Endometrial microvascular endothelial cells (primary cell): Measurements from ENCODE around the gene LMO2. TPM values are rescaled to one million over a fixed set of nuclear protein-coding genes. Genes with fewer than 3 reads are reported as not detected.
"Not testable (repeated sequence)": the region's sequence is repeated elsewhere in the genome, so short reads cannot be mapped to it uniquely, and the experiment has no call there.

ENCODE experiments used
- in situ Hi-C: cut with HindIII; loops from 2 replicates; pipeline ENCODE4 v1.10.0; 2017; ENCODE audit warnings: low sequenced_read_pairs, low pct_unique_long_range_greater_than_20kb; ENCODE audit errors: inconsistent ontology term
- total RNA-seq: library from RNA; depleted of rRNA; stranded (reverse); fragments of >200 nt; gene quantifications from one replicate; pipeline ENCODE4 v1.2.3, GENCODE V29; 2015; ENCODE audit errors: inconsistent ontology term

The LMO2 gene
- total RNA-seq, 1 donor from 2014 or later: 7.7 TPM

- in situ Hi-C loops: not testable (repeated sequence)
These were observed 54.5 kb downstream of the LMO2 start for GRCh38 chr11:33837334-33837733.

- in situ Hi-C loops: no loop called here
These were observed 56.6 kb downstream of the LMO2 start for GRCh38 chr11:33835143-33835878.

GRCh38 chr11:33832676-33833075 lies 59.2 kb downstream of the LMO2 start:
- in situ Hi-C loops: no loop called here

- in situ Hi-C loops: no loop called here
These were observed 60.8 kb downstream of the LMO2 start for GRCh38 chr11:33830903-33831648.

- in situ Hi-C loops: no loop called here
These were observed 62.3 kb downstream of the LMO2 start for GRCh38 chr11:33829430-33830141.

- in situ Hi-C loops: no loop called here
These were observed 63.1 kb downstream of the LMO2 start for GRCh38 chr11:33828604-33829429.

GRCh38 chr11:33827206-33827605 lies 64.7 kb downstream of the LMO2 start:
- in situ Hi-C loops: no loop called here

- in situ Hi-C loops: no loop called here
These were observed 65.9 kb downstream of the LMO2 start for GRCh38 chr11:33825854-33826560.

- in situ Hi-C loops: not testable (repeated sequence)
These were observed 68.9 kb downstream of the LMO2 start for GRCh38 chr11:33822981-33823380.

GRCh38 chr11:33819278-33820035 lies 72.4 kb downstream of the LMO2 start:
- in situ Hi-C loops: no loop called here

Other genes with a start within 250 kb of the LMO2 start
- not detected for gene C11orf91, start 191.2 kb downstream of the LMO2 start, total RNA-seq
- 2,591 TPM for gene CD59, start 155.7 kb downstream of the LMO2 start, total RNA-seq
- gene FBXO3, start 117.6 kb downstream of the LMO2 start, total RNA-seq: 38.1 TPM
- 260 TPM for gene CAPRIN1, start 159.7 kb upstream of the LMO2 start, total RNA-seq
- 46.5 TPM for gene NAT10, start 213.6 kb upstream of the LMO2 start, total RNA-seq